Measurements from ENCODE around the gene GTF2H1.
A peak's percentile ranks its signal among the peaks of the same experiment; 100 is the strongest.

GTF2H1 gene

GRCh38 chr11:18324381-18324780 is 2.0 kb downstream of the GTF2H1 start:
- peak; percentile 22 for DNase-seq (ENCODE audit: low spot score)
- TF ChIP-seq, protein P1, sequence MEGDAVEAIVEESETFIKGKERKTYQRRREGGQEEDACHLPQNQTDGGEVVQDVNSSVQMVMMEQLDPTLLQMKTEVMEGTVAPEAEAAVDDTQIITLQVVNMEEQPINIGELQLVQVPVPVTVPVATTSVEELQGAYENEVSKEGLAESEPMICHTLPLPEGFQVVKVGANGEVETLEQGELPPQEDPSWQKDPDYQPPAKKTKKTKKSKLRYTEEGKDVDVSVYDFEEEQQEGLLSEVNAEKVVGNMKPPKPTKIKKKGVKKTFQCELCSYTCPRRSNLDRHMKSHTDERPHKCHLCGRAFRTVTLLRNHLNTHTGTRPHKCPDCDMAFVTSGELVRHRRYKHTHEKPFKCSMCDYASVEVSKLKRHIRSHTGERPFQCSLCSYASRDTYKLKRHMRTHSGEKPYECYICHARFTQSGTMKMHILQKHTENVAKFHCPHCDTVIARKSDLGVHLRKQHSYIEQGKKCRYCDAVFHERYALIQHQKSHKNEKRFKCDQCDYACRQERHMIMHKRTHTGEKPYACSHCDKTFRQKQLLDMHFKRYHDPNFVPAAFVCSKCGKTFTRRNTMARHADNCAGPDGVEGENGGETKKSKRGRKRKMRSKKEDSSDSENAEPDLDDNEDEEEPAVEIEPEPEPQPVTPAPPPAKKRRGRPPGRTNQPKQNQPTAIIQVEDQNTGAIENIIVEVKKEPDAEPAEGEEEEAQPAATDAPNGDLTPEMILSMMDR (IDR thresholded peaks at IDR 0.05; ENCODE audit: extremely low read depth, insufficient read depth, missing control alignments): no peak
- in situ Hi-C loops (cut with MboI; ENCODE audit: low pct_unique_long_range_greater_than_20kb, low sequenced_read_pairs, unreplicated experiment): no loop called here

GRCh38 chr11:18329196-18329870 is 7.0 kb downstream of the GTF2H1 start:
- peak; percentile 15 for DNase-seq (ENCODE audit: low spot score)
- TF ChIP-seq, protein P1 (IDR thresholded peaks at IDR 0.05; ENCODE audit: extremely low read depth, insufficient read depth, missing control alignments): no peak
- in situ Hi-C loops (cut with MboI; ENCODE audit: low pct_unique_long_range_greater_than_20kb, low sequenced_read_pairs, unreplicated experiment): no loop called here

GRCh38 chr11:18330921-18331320 is 8.6 kb downstream of the GTF2H1 start:
- in situ Hi-C loops (cut with MboI; ENCODE audit: low pct_unique_long_range_greater_than_20kb, low sequenced_read_pairs, unreplicated experiment): no loop called here
- DNase-seq (ENCODE audit: low spot score): no peak
- TF ChIP-seq, protein P1 (IDR thresholded peaks at IDR 0.05; ENCODE audit: extremely low read depth, insufficient read depth, missing control alignments): no peak

DNA sequence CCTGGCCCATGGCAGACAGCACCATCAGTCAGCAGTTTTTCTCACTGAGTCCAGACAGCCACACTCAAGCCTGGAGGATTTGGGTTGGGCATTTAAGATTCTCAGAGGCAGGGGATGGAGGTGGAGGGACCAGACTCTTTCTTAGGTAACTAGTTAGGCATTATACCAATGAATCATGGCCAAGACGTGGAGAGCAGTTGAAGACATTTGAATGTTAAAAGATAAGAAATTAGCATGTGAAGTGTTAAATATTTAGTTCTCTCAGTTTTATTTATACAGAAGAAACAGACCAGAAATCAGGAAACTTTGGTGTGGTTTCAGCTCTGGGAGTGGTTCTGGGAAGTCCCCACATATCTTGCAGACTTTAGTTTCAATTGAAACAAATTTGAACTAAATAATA is 9.9 kb downstream of the GTF2H1 start:
- DNase-seq (ENCODE audit: low spot score): peak; percentile 12
- in situ Hi-C loops (cut with MboI; ENCODE audit: low pct_unique_long_range_greater_than_20kb, low sequenced_read_pairs, unreplicated experiment): no loop called here
- TF ChIP-seq, protein P1 (IDR thresholded peaks at IDR 0.05; ENCODE audit: extremely low read depth, insufficient read depth, missing control alignments): no peak

DNA sequence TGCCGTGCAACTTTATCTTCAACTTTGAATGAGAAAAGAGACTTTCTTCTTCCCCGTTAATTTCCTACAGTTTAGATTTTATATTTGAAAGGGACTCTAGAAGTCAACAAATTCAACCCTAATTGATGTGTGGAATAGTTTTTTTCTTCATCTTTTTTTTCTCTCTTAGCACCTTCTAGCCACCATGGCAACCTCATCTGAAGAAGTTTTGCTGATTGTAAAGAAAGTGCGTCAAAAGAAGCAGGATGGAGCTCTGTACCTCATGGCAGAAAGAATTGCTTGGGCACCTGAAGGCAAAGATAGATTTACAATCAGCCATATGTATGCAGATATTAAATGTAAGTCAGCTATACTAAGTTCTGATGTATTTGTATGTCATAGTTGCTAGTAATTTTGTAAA is 10.5 kb downstream of the GTF2H1 start:
- no peak for DNase-seq (ENCODE audit: low spot score)
- TF ChIP-seq, protein P1 (IDR thresholded peaks at IDR 0.05; ENCODE audit: extremely low read depth, insufficient read depth, missing control alignments): no peak
- in situ Hi-C loops (cut with MboI; ENCODE audit: low pct_unique_long_range_greater_than_20kb, low sequenced_read_pairs, unreplicated experiment): no loop called here

GRCh38 chr11:18347471-18348125 is 25.2 kb downstream of the GTF2H1 start:
- in situ Hi-C loops (cut with MboI; ENCODE audit: low pct_unique_long_range_greater_than_20kb, low sequenced_read_pairs, unreplicated experiment): no loop called here
- no peak for DNase-seq (ENCODE audit: low spot score)
- TF ChIP-seq, protein P1 (IDR thresholded peaks at IDR 0.05; ENCODE audit: extremely low read depth, insufficient read depth, missing control alignments): no peak

Data from GM13977 (cell line).